ENCODE data around the gene SV2B. TPM values are rescaled to one million over a fixed set of nuclear protein-coding genes. Genes with fewer than 3 reads are reported as not detected.

The SV2B gene
- polyA plus RNA-seq (2012; ENCODE audit: insufficient read depth, insufficient read length, low read depth): 0.29 TPM

GRCh38 chr15:91099995-91100813, at the start of gene SV2B:
TSS of gene SV2B (plus strand) at chr15:91100257. CDS start at chr15:91226264, 126,007 bp downstream.
- Histone ChIP-seq H3K4me1 (no peaks in the 10 kb centered on the region), H3K4me3 (ENCODE audit: low read depth, low read length) (peak within 1 kb of the TSS; percentile 28), H3K9me3 (no peaks in the 10 kb centered on the region), H3K36me3 (no peaks in the 10 kb centered on the region), H3K27me3 (peaks cover 88% of the 10 kb centered on the region)
- TF ChIP-seq CTCF (IDR thresholded peaks at IDR 0.05; ENCODE audit: low read depth, low read length): no peak
- DNase-seq: peak; percentile 24

GRCh38 chr15:91051248-91051647, 48.8 kb upstream of the SV2B start:
- H3K27me3 ChIP-seq: peaks cover 42% of the 10 kb centered on the region
- TF ChIP-seq CTCF (IDR thresholded peaks at IDR 0.05; ENCODE audit: low read depth, low read length): no peak
- H3K36me3 ChIP-seq: no peaks in the 10 kb centered on the region
- no peak for DNase-seq
- H3K4me1 ChIP-seq: no peaks in the 10 kb centered on the region
- no peaks in the 10 kb centered on the region for H3K9me3 ChIP-seq
- H3K4me3 ChIP-seq (ENCODE audit: low read depth, low read length): no peak overlapping the region

GRCh38 chr15:91054816-91055215, 45.2 kb upstream of the SV2B start:
- Histone ChIP-seq H3K4me3 (ENCODE audit: low read depth, low read length) (no peak overlapping the region), H3K27me3 (peaks cover 70% of the 10 kb centered on the region), H3K36me3 (no peaks in the 10 kb centered on the region), H3K4me1 (no peaks in the 10 kb centered on the region), H3K9me3 (no peaks in the 10 kb centered on the region)
- TF ChIP-seq CTCF (IDR thresholded peaks at IDR 0.05; ENCODE audit: low read depth, low read length): no peak
- DNase-seq: no peak

- peaks cover 70% of the 10 kb centered on the region for H3K27me3 ChIP-seq
- TF ChIP-seq CTCF (IDR thresholded peaks at IDR 0.05; ENCODE audit: low read depth, low read length): peak; percentile 93
- no peaks in the 10 kb centered on the region for H3K9me3 ChIP-seq
- no peak overlapping the region for H3K4me3 ChIP-seq (ENCODE audit: low read depth, low read length)
- peak; percentile 75 for DNase-seq
- H3K36me3 ChIP-seq: no peaks in the 10 kb centered on the region
- no peaks in the 10 kb centered on the region for H3K4me1 ChIP-seq
Measured at GRCh38 chr15:91055548-91056331, 44.3 kb upstream of the SV2B start.

GRCh38 chr15:91061230-91061629, 38.8 kb upstream of the SV2B start:
- Histone ChIP-seq H3K9me3 (no peaks in the 10 kb centered on the region), H3K4me1 (no peaks in the 10 kb centered on the region), H3K4me3 (ENCODE audit: low read depth, low read length) (no peak overlapping the region), H3K36me3 (no peaks in the 10 kb centered on the region), H3K27me3 (peaks cover 28% of the 10 kb centered on the region)
- no peak for TF ChIP-seq CTCF (IDR thresholded peaks at IDR 0.05; ENCODE audit: low read depth, low read length)
- no peak for DNase-seq

Data from BE2C (cell line).